ENCODE data around the gene KRT28. TPM values are rescaled to one million over a fixed set of nuclear protein-coding genes. Genes with fewer than 3 reads are reported as not detected.

The KRT28 gene
- total and polyA plus RNA-seq, 2 of the 13 experiments (the other 11 are each of a cell fraction or from before 2014, with no cell fraction given), result not detected

DNA sequence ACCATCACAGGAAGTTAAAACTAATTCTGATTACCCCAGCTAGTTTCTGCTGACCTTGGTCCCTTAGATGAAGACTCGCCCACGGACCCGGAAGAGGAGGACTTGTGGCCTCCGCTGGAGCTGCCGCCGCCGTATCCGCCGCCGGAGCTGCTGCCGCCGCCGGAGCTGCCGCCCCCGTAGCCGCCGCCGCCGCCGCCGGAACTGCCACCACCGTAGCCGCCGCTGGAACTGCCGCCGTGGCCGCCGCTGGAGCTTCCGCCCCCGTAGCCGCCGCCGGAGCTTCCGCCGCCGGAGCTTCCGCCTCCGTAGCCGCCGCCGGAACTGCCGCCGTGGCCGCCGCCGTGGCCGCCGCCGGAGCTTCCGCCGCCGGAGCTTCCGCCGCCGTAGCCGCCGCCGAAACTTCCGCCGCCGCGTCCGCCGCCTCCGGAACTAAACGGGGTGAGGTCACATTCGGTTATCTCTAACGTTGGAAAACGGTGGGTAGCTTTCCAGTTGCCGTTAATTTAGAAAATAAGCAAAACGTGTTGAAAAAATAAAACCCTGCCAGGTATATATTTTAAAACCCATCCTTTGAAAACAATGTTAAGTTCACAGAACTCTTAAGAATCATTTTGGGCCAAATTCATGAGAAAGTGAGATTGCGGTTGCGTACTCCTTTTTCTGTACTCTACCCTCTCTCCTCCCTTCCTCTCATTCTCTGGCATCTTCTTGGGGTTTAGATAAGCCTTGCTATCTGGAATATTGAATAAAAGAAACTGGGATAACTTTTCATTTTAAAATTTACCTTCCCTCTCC is 19.2 kb upstream of the KRT28 start (continued):
- TF ChIP-seq, protein P1, sequence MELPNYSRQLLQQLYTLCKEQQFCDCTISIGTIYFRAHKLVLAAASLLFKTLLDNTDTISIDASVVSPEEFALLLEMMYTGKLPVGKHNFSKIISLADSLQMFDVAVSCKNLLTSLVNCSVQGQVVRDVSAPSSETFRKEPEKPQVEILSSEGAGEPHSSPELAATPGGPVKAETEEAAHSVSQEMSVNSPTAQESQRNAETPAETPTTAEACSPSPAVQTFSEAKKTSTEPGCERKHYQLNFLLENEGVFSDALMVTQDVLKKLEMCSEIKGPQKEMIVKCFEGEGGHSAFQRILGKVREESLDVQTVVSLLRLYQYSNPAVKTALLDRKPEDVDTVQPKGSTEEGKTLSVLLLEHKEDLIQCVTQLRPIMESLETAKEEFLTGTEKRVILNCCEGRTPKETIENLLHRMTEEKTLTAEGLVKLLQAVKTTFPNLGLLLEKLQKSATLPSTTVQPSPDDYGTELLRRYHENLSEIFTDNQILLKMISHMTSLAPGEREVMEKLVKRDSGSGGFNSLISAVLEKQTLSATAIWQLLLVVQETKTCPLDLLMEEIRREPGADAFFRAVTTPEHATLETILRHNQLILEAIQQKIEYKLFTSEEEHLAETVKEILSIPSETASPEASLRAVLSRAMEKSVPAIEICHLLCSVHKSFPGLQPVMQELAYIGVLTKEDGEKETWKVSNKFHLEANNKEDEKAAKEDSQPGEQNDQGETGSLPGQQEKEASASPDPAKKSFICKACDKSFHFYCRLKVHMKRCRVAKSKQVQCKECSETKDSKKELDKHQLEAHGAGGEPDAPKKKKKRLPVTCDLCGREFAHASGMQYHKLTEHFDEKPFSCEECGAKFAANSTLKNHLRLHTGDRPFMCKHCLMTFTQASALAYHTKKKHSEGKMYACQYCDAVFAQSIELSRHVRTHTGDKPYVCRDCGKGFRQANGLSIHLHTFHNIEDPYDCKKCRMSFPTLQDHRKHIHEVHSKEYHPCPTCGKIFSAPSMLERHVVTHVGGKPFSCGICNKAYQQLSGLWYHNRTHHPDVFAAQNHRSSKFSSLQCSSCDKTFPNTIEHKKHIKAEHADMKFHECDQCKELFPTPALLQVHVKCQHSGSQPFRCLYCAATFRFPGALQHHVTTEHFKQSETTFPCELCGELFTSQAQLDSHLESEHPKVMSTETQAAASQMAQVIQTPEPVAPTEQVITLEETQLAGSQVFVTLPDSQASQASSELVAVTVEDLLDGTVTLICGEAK (IDR thresholded peaks at IDR 0.05), result no peak
- TF ChIP-seq, protein P1 (CRISPR knock-in tag; IDR thresholded peaks at IDR 0.05), result no peak
- peak; percentile 1; the same call in 1 of the 2 replicates for TF ChIP-seq ZBTB3 (CRISPR knock-in tag; IDR thresholded peaks at IDR 0.05; ENCODE audit: borderline replicate concordance, low read depth)
- TF ChIP-seq, protein P2, sequence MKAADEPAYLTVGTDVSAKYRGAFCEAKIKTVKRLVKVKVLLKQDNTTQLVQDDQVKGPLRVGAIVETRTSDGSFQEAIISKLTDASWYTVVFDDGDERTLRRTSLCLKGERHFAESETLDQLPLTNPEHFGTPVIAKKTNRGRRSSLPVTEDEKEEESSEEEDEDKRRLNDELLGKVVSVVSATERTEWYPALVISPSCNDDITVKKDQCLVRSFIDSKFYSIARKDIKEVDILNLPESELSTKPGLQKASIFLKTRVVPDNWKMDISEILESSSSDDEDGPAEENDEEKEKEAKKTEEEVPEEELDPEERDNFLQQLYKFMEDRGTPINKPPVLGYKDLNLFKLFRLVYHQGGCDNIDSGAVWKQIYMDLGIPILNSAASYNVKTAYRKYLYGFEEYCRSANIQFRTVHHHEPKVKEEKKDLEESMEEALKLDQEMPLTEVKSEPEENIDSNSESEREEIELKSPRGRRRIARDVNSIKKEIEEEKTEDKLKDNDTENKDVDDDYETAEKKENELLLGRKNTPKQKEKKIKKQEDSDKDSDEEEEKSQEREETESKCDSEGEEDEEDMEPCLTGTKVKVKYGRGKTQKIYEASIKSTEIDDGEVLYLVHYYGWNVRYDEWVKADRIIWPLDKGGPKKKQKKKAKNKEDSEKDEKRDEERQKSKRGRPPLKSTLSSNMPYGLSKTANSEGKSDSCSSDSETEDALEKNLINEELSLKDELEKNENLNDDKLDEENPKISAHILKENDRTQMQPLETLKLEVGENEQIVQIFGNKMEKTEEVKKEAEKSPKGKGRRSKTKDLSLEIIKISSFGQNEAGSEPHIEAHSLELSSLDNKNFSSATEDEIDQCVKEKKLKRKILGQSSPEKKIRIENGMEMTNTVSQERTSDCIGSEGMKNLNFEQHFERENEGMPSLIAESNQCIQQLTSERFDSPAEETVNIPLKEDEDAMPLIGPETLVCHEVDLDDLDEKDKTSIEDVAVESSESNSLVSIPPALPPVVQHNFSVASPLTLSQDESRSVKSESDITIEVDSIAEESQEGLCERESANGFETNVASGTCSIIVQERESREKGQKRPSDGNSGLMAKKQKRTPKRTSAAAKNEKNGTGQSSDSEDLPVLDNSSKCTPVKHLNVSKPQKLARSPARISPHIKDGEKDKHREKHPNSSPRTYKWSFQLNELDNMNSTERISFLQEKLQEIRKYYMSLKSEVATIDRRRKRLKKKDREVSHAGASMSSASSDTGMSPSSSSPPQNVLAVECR (CRISPR knock-in tag; IDR thresholded peaks at IDR 0.05; ENCODE audit: borderline replicate concordance), result peak; percentile 64; the same call in 1 of the 2 replicates
- TF ChIP-seq, protein P3, sequence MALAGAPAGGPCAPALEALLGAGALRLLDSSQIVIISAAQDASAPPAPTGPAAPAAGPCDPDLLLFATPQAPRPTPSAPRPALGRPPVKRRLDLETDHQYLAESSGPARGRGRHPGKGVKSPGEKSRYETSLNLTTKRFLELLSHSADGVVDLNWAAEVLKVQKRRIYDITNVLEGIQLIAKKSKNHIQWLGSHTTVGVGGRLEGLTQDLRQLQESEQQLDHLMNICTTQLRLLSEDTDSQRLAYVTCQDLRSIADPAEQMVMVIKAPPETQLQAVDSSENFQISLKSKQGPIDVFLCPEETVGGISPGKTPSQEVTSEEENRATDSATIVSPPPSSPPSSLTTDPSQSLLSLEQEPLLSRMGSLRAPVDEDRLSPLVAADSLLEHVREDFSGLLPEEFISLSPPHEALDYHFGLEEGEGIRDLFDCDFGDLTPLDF (CRISPR knock-in tag; IDR thresholded peaks at IDR 0.05), result no peak
- TF ChIP-seq, protein P4, sequence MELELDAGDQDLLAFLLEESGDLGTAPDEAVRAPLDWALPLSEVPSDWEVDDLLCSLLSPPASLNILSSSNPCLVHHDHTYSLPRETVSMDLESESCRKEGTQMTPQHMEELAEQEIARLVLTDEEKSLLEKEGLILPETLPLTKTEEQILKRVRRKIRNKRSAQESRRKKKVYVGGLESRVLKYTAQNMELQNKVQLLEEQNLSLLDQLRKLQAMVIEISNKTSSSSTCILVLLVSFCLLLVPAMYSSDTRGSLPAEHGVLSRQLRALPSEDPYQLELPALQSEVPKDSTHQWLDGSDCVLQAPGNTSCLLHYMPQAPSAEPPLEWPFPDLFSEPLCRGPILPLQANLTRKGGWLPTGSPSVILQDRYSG (CRISPR knock-in tag; IDR thresholded peaks at IDR 0.05), result no peak
- peak; percentile 61; the same call in 1 of the 2 replicates for TF ChIP-seq RAD21 (CRISPR knock-in tag; IDR thresholded peaks at IDR 0.05)
- peak; percentile 73 for TF ChIP-seq RBM39 (IDR thresholded peaks at IDR 0.05; ENCODE audit: low read depth, low read length, poor library complexity, severe bottlenecking)
